WTC11 (cell line): Measurements from ENCODE around the gene LDLRAD2. TPM values are rescaled to one million over a fixed set of nuclear protein-coding genes. Genes with fewer than 3 reads are reported as not detected.
"Not testable (repeated sequence)": the region's sequence is repeated elsewhere in the genome, so short reads cannot be mapped to it uniquely, and the experiment has no call there.

Experiments
- ATAC-seq: fragments of 200-7000 bp; cut with Tn5 transposase; 2 replicates; pipeline ENCODE4 v1.10.0; 2021; ENCODE audit warnings: mild to moderate bottlenecking, moderate library complexity
- CTCF ChIA-PET: fragments of 300-600 bp; sonication (Branson Sonifier 250); formaldehyde crosslinking; loops from one replicate; lab custom pipeline; 2021; ENCODE audit warnings: antibody characterized with exemption; lab: Charles Lee
- POLR2A ChIA-PET: fragments of 350-600 bp; sonication (Branson Sonifier 250); formaldehyde crosslinking; loops from one replicate; lab custom pipeline; 2021; ENCODE audit warnings: antibody characterized with exemption; lab: Charles Lee
- DNase-seq: peaks from one replicate; pipeline ENCODE4 v3.0.0; 2021; ENCODE audit warnings: low spot score
- H3K27ac Mint-ChIP-seq: 2 replicates; pipeline ENCODE4 v1.8.0; 2021; ENCODE audit warnings: mixed read lengths
- H3K27me3 Mint-ChIP-seq: 2 replicates; pipeline ENCODE4 v1.8.0; 2021; ENCODE audit warnings: low read depth, mild to moderate bottlenecking, moderate library complexity, mixed read lengths
- H3K36me3 Mint-ChIP-seq: 2 replicates; pipeline ENCODE4 v1.8.0; 2021; ENCODE audit warnings: mixed read lengths
- H3K4me1 Mint-ChIP-seq: 2 replicates; pipeline ENCODE4 v1.8.0; 2022; ENCODE audit warnings: mixed read lengths
- H3K4me3 Mint-ChIP-seq: 2 replicates; pipeline ENCODE4 v1.8.0; 2021; ENCODE audit warnings: mild to moderate bottlenecking, moderate library complexity, mixed read lengths
- H3K9me3 Mint-ChIP-seq: 2 replicates; pipeline ENCODE4 v1.8.0; 2021; ENCODE audit warnings: mixed read lengths
- ARID4B ChIP-seq: sonication (generic); formaldehyde crosslinking; IDR thresholded peaks from 2 replicates; pipeline ENCODE4 v1.8.0; 2023; ENCODE audit warnings: missing genetic modification reagents, mild to moderate bottlenecking, borderline replicate concordance
- E2F1 ChIP-seq: sonication (generic); formaldehyde crosslinking; IDR thresholded peaks from 2 replicates; pipeline ENCODE4 v1.8.0; 2022; ENCODE audit warnings: mild to moderate bottlenecking, missing genetic modification reagents
- E2F4 ChIP-seq: sonication (generic); formaldehyde crosslinking; IDR thresholded peaks from 2 replicates; pipeline ENCODE4 v1.8.1; 2022; ENCODE audit warnings: low read depth, mild to moderate bottlenecking, moderate library complexity, missing genetic modification reagents, borderline replicate concordance
- E2F5 ChIP-seq: sonication (generic); formaldehyde crosslinking; IDR thresholded peaks from 2 replicates; pipeline ENCODE4 v1.8.1; 2022; ENCODE audit warnings: mild to moderate bottlenecking, moderate library complexity, missing genetic modification reagents
- EMX1 ChIP-seq: fragments of 250-450 bp; sonication (Bioruptor Pico); IDR thresholded peaks from 2 replicates; pipeline ENCODE4 v1.8.0; 2021; ENCODE audit warnings: mild to moderate bottlenecking
- FOXJ3 ChIP-seq: sonication (generic); formaldehyde crosslinking; IDR thresholded peaks from 2 replicates; pipeline ENCODE4 v1.9.0; 2021; ENCODE audit warnings: missing genetic modification reagents, mild to moderate bottlenecking, borderline replicate concordance
- GTF2I ChIP-seq: fragments of 250-450 bp; sonication (Bioruptor Pico); conservative IDR thresholded peaks from 2 replicates; pipeline ENCODE4 v1.4.0; 2021; ENCODE audit warnings: mild to moderate bottlenecking
- IRF2 ChIP-seq: sonication (generic); formaldehyde crosslinking; IDR thresholded peaks from 2 replicates; pipeline ENCODE4 v1.8.0; 2022; ENCODE audit warnings: low read depth, missing genetic modification reagents, borderline replicate concordance
- KAT7 ChIP-seq: sonication (generic); formaldehyde crosslinking; IDR thresholded peaks from 2 replicates; pipeline ENCODE4 v1.8.1; 2023; ENCODE audit warnings: missing genetic modification reagents, mild to moderate bottlenecking, borderline replicate concordance
- NFE2L1 ChIP-seq: sonication (generic); formaldehyde crosslinking; IDR thresholded peaks from 2 replicates; pipeline ENCODE4 v1.8.1; 2023; ENCODE audit warnings: missing genetic modification reagents
- NR2C2 ChIP-seq: sonication (generic); formaldehyde crosslinking; IDR thresholded peaks from 2 replicates; pipeline ENCODE4 v1.8.0; 2022; ENCODE audit warnings: mild to moderate bottlenecking, missing genetic modification reagents
- NR3C1 ChIP-seq: sonication (generic); formaldehyde crosslinking; conservative IDR thresholded peaks from 2 replicates; pipeline ENCODE4 v1.8.1; 2023; ENCODE audit warnings: low read depth, mild to moderate bottlenecking, missing genetic modification reagents
- USF1 ChIP-seq: sonication (generic); formaldehyde crosslinking; IDR thresholded peaks from 2 replicates; pipeline ENCODE4 v1.8.0; 2022; ENCODE audit warnings: mild to moderate bottlenecking, missing genetic modification reagents
- ZBTB21 ChIP-seq: sonication (generic); formaldehyde crosslinking; IDR thresholded peaks from 2 replicates; pipeline ENCODE4 v1.8.1; 2023; ENCODE audit warnings: mild to moderate bottlenecking, missing genetic modification reagents, borderline replicate concordance
- total RNA-seq: library from RNA; stranded (reverse); gene quantifications from 3 replicates; pipeline ENCODE4 v1.2.3, GENCODE V29; 2021
- TF ChIP-seq, protein P1 (sequence below): fragments of 250-450 bp; sonication (Bioruptor Pico); IDR thresholded peaks from 2 replicates; pipeline ENCODE4 v2.1.2; 2022; ENCODE audit warnings: mild to moderate bottlenecking, moderate library complexity
- TF ChIP-seq, protein P2 (sequence below): sonication (generic); formaldehyde crosslinking; IDR thresholded peaks from 2 replicates; pipeline ENCODE4 v1.8.1; 2023; ENCODE audit warnings: mild to moderate bottlenecking, missing genetic modification reagents, borderline replicate concordance
- TF ChIP-seq, protein P3 (sequence below): sonication (generic); formaldehyde crosslinking; conservative IDR thresholded peaks from 2 replicates; pipeline ENCODE4 v1.8.1; 2022; ENCODE audit warnings: mild to moderate bottlenecking, missing genetic modification reagents

The LDLRAD2 gene
- total RNA-seq, 1 experiment from 2014 or later, result 0.63 TPM

DNA sequence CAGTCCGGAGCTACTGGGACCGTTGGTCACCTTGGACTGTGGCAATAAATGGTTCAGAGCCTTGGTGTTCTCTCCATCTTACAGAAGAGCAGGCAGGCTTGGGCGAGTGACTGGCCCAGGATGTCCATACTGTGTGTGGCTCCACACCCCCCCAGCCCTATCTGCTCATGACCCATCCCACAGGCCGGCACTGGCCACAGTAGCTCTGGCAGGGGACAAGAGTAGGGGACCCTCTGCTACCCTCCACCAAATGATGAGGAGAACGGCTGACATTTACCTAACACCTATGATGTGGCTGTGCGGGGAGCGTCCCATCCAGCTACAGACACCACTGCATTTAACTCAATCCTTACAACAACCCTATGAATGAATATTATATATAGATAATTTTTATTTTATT is 13.3 kb downstream of the LDLRAD2 start:
- Mint-ChIP-seq H3K27me3 (no peaks in the 10 kb centered on the region), H3K4me1 (no peaks in the 10 kb centered on the region; the same call in 1 of the 2 replicates), H3K36me3 (peaks cover 23% of the 10 kb centered on the region), H3K9me3 (no peaks in the 10 kb centered on the region), H3K4me3 (no peak overlapping the region), H3K27ac (no peak overlapping the region)
- ATAC-seq (no peak), DNase-seq (no peak)
- ChIA-PET CTCF (no interaction called here), POLR2A (no interaction called here)
- TF ChIP-seq ZBTB21 (CRISPR knock-in tag) (no peak), NR3C1 (no peak), GTF2I (no peak), E2F4 (no peak), IRF2 (CRISPR knock-in tag) (no peak), NR2C2 (no peak), KAT7 (no peak)

DNA sequence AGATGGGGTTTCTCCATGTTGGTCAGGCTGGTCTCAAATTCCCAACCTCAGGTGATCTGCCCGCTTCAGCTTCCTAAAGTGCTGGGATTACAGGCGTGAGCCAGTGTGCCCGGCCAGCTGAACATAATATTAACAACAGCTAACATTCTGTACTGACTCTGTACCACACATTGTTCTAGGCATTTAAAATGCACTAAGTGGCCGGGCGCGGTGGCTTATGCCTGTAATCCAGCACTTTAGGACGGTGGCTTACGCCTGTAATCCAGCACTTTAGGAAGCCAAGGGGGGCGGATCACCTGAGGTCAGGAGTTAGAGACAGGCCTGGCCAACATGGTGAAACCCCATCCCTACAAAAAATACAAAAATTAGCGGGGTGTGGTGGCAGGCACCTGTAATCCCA is 14.6 kb downstream of the LDLRAD2 start:
- CTCF ChIA-PET, ATAC-seq, H3K9me3 Mint-ChIP-seq, DNase-seq, H3K4me3 Mint-ChIP-seq, H3K27me3 Mint-ChIP-seq, H3K27ac Mint-ChIP-seq, POLR2A ChIA-PET, H3K4me1 Mint-ChIP-seq: not testable (repeated sequence)
- H3K36me3 Mint-ChIP-seq, result peaks cover 23% of the 10 kb centered on the region

DNA sequence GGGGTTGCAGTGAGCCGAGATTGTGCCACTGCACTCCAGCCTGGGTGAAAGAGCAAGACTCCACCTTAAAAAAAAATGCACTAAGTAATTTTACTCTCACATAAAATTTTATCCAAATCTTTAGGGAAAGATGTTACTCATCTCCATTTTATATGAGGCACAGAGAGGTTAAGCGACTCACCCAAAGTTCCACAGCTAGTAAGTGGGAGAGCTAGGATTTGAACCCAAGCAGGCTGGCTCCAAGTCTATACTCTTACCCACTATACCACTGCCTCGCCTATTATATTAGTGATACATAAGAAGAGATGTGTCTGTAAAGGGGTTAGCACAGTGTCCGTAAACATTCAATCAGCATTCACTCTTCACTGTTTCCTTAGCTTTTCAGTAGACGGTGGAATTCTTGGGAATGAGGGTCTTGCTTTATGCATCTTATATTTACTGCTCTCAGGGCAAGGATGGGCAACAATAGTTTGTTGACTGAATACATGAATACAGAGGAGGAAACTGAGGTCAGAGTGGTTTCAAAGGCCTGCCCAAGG is 15.1 kb downstream of the LDLRAD2 start:
- TF ChIP-seq USF1 (CRISPR knock-in tag) (no peak), E2F1 (CRISPR knock-in tag) (no peak), NFE2L1 (no peak), EMX1 (CRISPR knock-in tag) (no peak), FOXJ3 (CRISPR knock-in tag) (no peak), GTF2I (no peak), E2F5 (CRISPR knock-in tag) (no peak), ARID4B (CRISPR knock-in tag) (no peak)
- TF ChIP-seq, protein P1, sequence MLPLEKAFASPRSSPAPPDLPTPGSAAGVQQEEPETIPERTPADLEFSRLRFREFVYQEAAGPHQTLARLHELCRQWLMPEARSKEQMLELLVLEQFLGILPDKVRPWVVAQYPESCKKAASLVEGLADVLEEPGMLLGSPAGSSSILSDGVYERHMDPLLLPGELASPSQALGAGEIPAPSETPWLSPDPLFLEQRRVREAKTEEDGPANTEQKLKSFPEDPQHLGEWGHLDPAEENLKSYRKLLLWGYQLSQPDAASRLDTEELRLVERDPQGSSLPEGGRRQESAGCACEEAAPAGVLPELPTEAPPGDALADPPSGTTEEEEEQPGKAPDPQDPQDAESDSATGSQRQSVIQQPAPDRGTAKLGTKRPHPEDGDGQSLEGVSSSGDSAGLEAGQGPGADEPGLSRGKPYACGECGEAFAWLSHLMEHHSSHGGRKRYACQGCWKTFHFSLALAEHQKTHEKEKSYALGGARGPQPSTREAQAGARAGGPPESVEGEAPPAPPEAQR (CRISPR knock-in tag), result no peak
- TF ChIP-seq, protein P2, sequence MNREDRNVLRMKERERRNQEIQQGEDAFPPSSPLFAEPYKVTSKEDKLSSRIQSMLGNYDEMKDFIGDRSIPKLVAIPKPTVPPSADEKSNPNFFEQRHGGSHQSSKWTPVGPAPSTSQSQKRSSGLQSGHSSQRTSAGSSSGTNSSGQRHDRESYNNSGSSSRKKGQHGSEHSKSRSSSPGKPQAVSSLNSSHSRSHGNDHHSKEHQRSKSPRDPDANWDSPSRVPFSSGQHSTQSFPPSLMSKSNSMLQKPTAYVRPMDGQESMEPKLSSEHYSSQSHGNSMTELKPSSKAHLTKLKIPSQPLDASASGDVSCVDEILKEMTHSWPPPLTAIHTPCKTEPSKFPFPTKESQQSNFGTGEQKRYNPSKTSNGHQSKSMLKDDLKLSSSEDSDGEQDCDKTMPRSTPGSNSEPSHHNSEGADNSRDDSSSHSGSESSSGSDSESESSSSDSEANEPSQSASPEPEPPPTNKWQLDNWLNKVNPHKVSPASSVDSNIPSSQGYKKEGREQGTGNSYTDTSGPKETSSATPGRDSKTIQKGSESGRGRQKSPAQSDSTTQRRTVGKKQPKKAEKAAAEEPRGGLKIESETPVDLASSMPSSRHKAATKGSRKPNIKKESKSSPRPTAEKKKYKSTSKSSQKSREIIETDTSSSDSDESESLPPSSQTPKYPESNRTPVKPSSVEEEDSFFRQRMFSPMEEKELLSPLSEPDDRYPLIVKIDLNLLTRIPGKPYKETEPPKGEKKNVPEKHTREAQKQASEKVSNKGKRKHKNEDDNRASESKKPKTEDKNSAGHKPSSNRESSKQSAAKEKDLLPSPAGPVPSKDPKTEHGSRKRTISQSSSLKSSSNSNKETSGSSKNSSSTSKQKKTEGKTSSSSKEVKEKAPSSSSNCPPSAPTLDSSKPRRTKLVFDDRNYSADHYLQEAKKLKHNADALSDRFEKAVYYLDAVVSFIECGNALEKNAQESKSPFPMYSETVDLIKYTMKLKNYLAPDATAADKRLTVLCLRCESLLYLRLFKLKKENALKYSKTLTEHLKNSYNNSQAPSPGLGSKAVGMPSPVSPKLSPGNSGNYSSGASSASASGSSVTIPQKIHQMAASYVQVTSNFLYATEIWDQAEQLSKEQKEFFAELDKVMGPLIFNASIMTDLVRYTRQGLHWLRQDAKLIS (CRISPR knock-in tag), result no peak
- TF ChIP-seq, protein P3, sequence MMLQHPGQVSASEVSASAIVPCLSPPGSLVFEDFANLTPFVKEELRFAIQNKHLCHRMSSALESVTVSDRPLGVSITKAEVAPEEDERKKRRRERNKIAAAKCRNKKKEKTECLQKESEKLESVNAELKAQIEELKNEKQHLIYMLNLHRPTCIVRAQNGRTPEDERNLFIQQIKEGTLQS, result no peak

More for the DNA sequence above, 15.1 kb downstream of the LDLRAD2 start:
- Mint-ChIP-seq H3K9me3 (no peaks in the 10 kb centered on the region), H3K27ac (no peak overlapping the region), H3K27me3 (no peaks in the 10 kb centered on the region), H3K36me3 (peaks cover 28% of the 10 kb centered on the region), H3K4me3 (no peak overlapping the region), H3K4me1 (no peaks in the 10 kb centered on the region)
- no peak for ATAC-seq
- no peak for DNase-seq
- POLR2A ChIA-PET, result no interaction called here
- CTCF ChIA-PET, result no interaction called here
